DND-41 (cell line): ENCODE measurements around the gene MVP.

Source experiments
- ATAC-seq: fragments of 200-7000 bp; cut with Tn5 transposase; 3 replicates; pipeline ENCODE4 v1.9.1; 2021; ENCODE audit warnings: low read depth; ENCODE audit not compliant: insufficient read depth
- DNase-seq: peaks from one replicate; pipeline ENCODE4 v3.0.0-alpha.2; 2020
- H2AFZ ChIP-seq: 2 replicates; pipeline ENCODE4 v1.6.0; 2012; ENCODE audit warnings: low read depth, low read length
- H3K27ac ChIP-seq: 2 replicates; pipeline ENCODE4 v1.5.1; 2012; ENCODE audit warnings: low read length, inconsistent platforms
- H3K27me3 ChIP-seq: fragments of 200-600 bp; sonication (generic); 2 replicates; pipeline ENCODE4 v1.6.0; 2012; ENCODE audit warnings: low read length, mild to moderate bottlenecking, inconsistent platforms; ENCODE audit not compliant: insufficient read depth, poor library complexity
- H3K36me3 ChIP-seq: 2 replicates; pipeline ENCODE4 v1.5.1; 2012; ENCODE audit warnings: low read length, inconsistent platforms; ENCODE audit not compliant: insufficient read depth
- H3K4me1 ChIP-seq: 2 replicates; pipeline ENCODE4 v1.5.1; 2012; ENCODE audit warnings: mild to moderate bottlenecking, low read length; ENCODE audit not compliant: insufficient read depth
- H3K4me2 ChIP-seq: 2 replicates; pipeline ENCODE4 v1.6.0; 2012; ENCODE audit warnings: mild to moderate bottlenecking, moderate library complexity, low read length, inconsistent platforms; ENCODE audit not compliant: insufficient read depth
- H3K4me3 ChIP-seq, 2 experiments: fragments of 200-600 bp in 1 of 2; shearing (Covaris generic) in 1 of 2; 2 replicates each; pipeline ENCODE4 v1.5.1; 2012 to 2016; ENCODE audit warnings: inconsistent platforms in 2 of 2, low read length in 2 of 2, mild to moderate bottlenecking in 2 of 2, low read depth in 1 of 2, moderate library complexity in 1 of 2
- H3K79me2 ChIP-seq: 2 replicates; pipeline ENCODE4 v1.6.0; 2012; ENCODE audit warnings: low read length, inconsistent platforms; ENCODE audit not compliant: insufficient read depth
- H3K9ac ChIP-seq: 2 replicates; pipeline ENCODE4 v1.6.0; 2012; ENCODE audit warnings: low read depth, mild to moderate bottlenecking, inconsistent platforms, low read length, moderate library complexity
- H3K9me3 ChIP-seq: 2 replicates; pipeline ENCODE4 v1.5.1; 2012; ENCODE audit warnings: low read length, moderate library complexity, mild to moderate bottlenecking, inconsistent platforms; ENCODE audit not compliant: insufficient read depth, severe bottlenecking
- H4K20me1 ChIP-seq: 2 replicates; pipeline ENCODE4 v1.6.0; 2012; ENCODE audit warnings: low read length; ENCODE audit not compliant: insufficient read depth
- CTCF ChIP-seq: IDR thresholded peaks from 2 replicates; pipeline ENCODE4 v1.5.1; 2012; ENCODE audit warnings: borderline replicate concordance, low read length, moderate library complexity, mild to moderate bottlenecking; ENCODE audit not compliant: poor library complexity, severe bottlenecking; ENCODE audit errors: extremely low read depth
- EZH2 ChIP-seq: IDR thresholded peaks from 3 replicates; pipeline ENCODE4 v1.6.1; 2012; ENCODE audit warnings: borderline replicate concordance, low read depth, mild to moderate bottlenecking, moderate library complexity, low read length, inconsistent platforms; ENCODE audit not compliant: severe bottlenecking

Gene MVP

GRCh38 chr16:29894352-29894751 is 74.1 kb downstream of the MVP start:
- Histone ChIP-seq H3K27ac (no peak overlapping the region), H4K20me1 (peaks cover 9% of the 10 kb centered on the region; the same call in 1 of the 2 replicates), H3K9ac (no peak overlapping the region), H3K27me3 (peaks cover 8% of the 10 kb centered on the region), H3K79me2 (no peaks in the 10 kb centered on the region), H3K4me2 (no peak overlapping the region), H2AFZ (no peak overlapping the region), H3K4me3 (no peak overlapping the region), H3K36me3 (no peaks in the 10 kb centered on the region), H3K4me1 (peaks cover 8% of the 10 kb centered on the region), H3K9me3 (no peaks in the 10 kb centered on the region)
- no peak for ATAC-seq
- no peak for TF ChIP-seq EZH2
- no peak for TF ChIP-seq CTCF
- no peak for DNase-seq

- Histone ChIP-seq H3K4me1 (peaks cover 23% of the 10 kb centered on the region), H3K9ac (no peak overlapping the region), H2AFZ (no peak overlapping the region), H3K4me3 (no peak overlapping the region), H3K4me2 (no peak overlapping the region), H4K20me1 (peaks cover 14% of the 10 kb centered on the region), H3K79me2 (no peaks in the 10 kb centered on the region), H3K36me3 (no peaks in the 10 kb centered on the region), H3K27me3 (peaks cover 8% of the 10 kb centered on the region), H3K9me3 (no peaks in the 10 kb centered on the region), H3K27ac (no peak overlapping the region)
- no peak for TF ChIP-seq CTCF
- TF ChIP-seq EZH2, result no peak
- DNase-seq (no peak), ATAC-seq (no peak)
These were observed 76.6 kb downstream of the MVP start for GRCh38 chr16:29896841-29897240.

GRCh38 chr16:29897333-29897732 is 77.1 kb downstream of the MVP start:
- H3K4me3 ChIP-seq, result no peak overlapping the region
- no peak overlapping the region for H3K9ac ChIP-seq
- no peaks in the 10 kb centered on the region for H3K36me3 ChIP-seq
- H3K79me2 ChIP-seq, result no peaks in the 10 kb centered on the region
- no peak for ATAC-seq
- no peak overlapping the region for H3K4me2 ChIP-seq
- no peak for TF ChIP-seq EZH2
- TF ChIP-seq CTCF, result no peak
- no peak overlapping the region for H2AFZ ChIP-seq
- H3K9me3 ChIP-seq, result no peaks in the 10 kb centered on the region
- H3K27me3 ChIP-seq, result peaks cover 8% of the 10 kb centered on the region
- peaks cover 14% of the 10 kb centered on the region for H4K20me1 ChIP-seq
- no peak for DNase-seq
- peaks cover 23% of the 10 kb centered on the region for H3K4me1 ChIP-seq
- no peak overlapping the region for H3K27ac ChIP-seq
